ENCODE measurements around the gene CFAP65.

The CFAP65 gene

DNA sequence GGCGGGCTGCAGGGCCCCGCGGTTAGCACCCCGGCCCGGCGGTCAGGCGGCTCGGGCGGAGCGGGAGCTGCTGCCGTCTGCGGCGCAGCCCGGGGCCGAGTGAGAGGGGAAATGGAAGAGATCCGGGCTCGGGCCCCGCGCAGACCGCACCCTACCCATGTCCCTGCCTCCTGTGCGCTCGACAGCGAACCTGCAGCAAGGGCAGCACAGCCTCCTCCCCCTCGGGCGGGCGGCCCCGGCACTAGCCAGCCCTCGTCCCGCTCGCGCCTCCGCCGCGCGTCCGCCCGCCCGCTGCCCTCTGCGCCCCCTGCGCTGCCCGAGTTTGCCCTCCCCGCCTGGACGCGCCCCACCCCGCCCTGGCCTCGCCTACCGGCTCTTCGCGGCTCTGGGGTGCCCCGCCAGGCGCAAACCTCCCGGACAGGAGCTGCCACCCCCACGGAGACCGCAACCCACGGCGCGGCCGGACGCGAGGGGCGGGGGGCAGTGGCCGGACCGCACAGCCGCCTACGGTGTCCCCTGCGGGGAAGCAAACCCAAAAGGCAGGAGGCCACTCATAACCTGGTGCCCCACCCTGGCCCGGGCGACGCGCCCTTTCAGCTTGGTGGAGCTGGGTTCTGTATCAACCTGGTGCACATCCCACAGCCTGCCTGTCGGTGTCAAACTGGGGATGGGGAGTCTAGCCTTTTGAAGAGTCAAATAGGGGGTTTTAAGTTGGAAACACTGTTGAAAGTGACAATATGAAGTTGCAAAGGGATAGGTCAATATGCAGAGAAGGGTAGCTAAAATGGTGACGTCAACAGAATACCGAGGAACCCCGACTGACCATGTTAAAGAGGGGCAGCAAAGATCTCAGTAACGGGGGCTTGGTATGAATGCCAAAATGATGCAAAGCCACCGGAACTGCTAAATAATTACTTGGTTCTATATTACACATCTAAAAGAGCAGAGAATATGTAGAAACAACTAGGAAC, 19.8 kb upstream of the CFAP65 start, which contains the start of gene IHH:
Gene IHH (minus strand): TSS at position 101 of the 971 bp plus-strand sequence. CDS start 454 bp downstream, outside the sequence.
- no peak for DNase-seq

DNA sequence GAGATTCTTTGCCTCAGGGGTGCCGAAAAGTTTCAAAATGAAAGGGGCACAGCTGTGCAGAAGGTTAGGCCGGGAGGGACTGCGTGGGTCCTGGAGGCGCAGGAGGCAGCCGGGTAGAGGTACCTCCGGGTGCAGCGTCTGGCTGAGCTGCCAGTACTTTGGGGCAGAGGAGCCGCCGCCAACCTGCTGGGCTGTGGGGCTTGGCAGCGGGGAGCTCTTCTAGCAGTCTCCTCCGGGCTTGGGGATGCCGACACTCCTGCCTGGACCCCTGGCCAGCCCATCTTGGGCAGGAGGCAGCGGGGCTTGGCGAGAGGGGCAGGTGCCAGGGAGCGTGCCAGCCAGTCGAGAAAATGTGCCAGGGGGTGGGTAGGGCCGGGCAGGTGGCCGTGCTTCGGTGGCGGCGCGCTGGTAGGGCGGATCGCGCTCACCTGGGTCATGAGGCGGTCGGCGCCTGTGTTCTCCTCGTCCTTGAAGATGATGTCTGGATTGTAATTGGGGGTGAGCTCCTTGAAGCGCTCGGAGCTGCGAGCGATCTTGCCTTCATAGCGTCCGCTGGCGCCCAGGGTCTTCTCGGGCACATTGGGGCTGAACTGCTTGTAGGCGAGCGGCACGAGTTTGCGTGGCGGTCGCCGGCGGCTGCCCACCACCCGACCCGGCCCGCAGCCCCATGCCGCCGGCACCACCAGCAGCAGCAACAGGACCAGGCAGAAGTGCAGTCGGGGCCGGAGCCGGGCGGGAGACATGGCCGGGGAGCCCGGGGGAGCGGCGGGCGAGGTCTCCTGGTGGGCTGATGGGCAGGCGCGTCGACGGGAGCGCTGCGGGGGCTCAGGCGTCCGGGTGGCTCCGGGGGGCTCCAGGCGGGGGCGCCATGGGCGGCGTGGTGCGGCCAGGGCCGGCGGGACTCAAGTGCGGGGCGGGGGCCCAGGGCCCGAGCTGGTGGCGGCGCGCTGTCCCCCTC, 18.7 kb upstream of the CFAP65 start:
- DNase-seq, result no peak

DNA sequence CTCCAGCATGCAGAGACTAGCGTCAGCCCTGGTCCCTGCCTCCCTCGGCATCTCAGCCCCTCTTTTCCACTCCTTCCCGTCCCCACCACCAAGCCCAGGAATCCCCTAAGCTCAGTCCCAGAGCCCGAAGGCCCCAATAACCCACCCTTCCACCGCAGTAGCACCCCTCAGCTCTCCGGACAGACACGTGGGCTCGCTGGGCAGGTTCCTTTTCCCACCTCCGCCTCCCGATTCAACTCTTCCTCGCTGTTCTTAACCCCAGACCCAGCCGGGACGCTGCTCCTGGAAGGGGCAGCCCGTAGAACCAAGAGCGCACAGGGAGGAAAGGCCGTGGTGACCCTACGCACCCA, 18.0 kb upstream of the CFAP65 start:
- DNase-seq, result no peak

DNA sequence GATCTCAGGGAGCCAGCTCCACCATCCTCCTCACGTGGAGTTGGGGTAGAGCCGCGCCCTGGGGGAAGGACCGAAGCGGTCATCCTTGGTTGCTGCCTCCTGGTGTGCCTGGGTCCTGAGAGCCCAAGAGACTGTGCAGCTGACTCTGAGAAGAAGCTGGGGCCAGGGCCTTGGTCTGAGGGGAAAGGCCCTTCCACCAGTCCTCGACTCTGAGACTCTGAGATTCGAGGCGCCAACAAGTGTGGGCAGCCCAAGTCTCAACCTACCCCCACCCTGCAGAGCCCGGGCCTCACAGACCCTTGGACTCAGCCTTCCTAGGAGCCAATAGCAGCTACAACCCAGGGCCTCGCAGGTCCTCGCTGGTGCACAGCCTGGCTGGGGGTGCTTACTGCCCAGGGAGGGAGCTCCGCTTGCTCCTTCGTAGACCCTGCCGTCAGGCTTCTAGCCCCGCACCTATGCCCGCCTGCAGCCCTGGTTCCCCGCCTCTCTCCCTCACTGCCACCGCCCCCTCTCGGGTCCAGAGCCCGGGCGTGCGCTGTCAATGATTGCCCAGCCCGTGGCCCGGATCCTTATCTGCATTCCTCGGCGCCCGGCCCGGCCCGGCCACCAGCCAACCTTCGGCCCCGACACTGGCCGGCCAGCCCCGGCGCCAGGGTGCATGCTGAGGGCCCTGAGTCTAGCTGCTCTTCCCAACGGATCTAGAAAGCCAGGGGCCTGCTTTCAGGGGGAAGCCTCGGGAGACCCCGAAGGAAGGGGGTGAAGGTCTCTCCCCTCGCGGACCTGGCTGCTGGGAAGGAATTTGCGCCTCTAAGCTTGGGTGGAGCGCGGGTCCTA, 17.4 kb upstream of the CFAP65 start:
- DNase-seq, result no peak

DNA sequence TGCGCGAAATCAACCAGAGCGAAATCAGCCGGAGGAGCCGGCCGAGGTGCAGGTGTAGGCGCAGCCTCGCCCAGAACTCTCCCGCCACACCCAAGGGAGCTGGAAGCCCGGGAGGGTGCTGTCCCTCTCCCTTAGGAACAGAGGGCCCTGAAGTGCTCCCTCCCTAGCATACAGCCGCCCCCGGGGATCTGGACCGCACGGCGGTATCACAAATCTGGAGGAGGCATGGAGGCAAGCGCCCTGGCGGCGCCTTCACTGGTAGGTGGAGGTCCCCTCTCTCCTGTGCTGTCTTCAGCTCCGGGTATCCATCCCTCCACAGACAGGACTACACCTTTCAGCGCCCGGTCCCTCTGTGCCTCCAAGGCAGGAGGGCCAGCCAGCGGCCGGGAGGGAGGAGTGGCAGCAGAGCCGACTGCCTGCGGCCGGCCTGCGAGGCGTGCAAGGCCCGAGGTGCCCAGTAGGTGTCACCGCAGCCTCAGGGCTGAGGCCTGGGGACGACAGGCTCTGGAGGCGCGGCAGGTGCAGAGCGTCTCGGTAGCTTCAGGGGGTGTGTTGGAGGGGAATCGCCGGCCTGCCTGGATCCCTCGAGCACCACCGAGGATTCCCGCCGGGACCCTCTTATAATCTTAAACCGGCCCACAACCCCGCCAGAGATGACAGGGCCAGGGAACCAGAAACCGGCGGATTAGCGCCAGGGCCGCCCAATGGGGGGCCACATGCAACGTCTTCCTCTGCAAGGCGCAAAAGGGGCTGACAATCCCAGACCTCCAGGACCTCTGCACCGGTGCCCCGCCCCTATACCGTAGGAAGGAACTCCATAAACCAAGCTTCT, 16.6 kb upstream of the CFAP65 start:
- DNase-seq, result peak in 1 of 2 experiments; percentile 36

DNA sequence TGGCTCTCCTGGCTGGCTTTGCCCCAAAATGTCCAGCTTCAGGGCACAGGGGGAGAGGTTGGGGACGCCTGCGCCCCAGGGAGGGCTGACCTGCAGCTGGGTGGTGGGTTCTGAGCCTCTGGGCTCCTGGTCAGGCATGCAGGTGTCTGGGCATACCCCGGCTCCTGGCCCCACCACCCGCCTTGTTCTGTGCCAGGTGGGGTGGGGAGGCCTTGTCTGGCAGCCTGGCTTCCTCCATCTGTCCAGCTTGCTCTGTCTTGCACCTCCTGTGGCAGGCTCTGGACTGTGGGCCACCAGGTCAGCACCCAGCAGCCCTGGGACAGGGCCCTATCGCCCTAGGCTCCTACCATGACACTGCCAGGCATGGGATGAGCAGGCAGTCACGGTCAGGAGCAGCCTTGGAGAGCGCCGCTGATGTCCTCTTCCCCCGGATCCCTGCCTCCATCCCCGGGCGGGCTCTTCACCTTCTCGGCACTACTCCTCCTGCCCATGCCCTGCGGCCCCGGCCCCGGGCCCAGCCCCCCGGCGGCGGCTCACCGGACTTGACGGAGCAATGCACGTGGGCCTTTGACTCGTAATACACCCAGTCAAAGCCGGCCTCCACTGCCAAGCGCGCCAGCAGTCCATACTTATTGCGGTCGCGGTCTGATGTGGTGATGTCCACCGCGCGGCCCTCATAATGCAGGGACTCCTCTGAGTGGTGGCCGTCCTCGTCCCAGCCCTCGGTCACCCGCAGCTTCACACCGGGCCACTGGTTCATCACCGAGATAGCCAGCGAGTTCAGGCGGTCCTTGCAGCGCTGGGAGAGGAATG, 15.8 kb upstream of the CFAP65 start:
- no peak for DNase-seq

DNA sequence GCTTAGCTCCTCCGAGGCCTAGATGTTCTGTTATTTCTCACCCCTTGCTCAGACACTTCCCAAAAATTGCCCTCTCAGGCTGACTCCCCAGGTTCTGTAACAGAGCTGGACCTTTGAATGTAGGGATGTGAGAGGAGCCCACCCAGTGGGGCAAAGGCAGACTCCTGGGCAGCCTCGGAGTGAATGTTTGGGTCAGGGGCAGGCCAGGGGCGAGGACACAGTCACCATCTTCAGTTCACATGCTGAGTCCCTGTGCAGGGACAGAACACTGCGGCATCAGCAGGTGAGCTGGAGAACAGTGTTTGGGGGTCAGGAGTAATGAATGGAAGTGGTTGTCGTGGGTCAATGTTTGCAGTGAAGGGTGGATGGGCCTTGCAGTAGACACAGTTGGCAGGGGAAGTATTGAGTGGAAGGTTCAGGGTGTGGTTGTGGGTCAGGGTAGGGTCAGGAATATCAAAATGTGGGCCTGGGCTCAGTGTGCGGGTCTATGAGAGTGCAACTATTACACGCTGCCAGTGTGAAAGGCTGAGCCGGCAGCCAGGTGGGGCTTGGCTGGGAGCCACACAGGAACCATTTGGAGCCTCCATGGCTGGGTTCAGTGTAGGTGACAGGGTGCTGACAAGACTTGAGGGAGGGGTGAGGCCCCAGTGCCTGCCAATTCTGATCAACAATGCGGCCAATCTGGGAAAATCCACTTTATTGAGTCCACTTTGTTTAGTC, 15.0 kb upstream of the CFAP65 start:
- DNase-seq, result no peak

DNA sequence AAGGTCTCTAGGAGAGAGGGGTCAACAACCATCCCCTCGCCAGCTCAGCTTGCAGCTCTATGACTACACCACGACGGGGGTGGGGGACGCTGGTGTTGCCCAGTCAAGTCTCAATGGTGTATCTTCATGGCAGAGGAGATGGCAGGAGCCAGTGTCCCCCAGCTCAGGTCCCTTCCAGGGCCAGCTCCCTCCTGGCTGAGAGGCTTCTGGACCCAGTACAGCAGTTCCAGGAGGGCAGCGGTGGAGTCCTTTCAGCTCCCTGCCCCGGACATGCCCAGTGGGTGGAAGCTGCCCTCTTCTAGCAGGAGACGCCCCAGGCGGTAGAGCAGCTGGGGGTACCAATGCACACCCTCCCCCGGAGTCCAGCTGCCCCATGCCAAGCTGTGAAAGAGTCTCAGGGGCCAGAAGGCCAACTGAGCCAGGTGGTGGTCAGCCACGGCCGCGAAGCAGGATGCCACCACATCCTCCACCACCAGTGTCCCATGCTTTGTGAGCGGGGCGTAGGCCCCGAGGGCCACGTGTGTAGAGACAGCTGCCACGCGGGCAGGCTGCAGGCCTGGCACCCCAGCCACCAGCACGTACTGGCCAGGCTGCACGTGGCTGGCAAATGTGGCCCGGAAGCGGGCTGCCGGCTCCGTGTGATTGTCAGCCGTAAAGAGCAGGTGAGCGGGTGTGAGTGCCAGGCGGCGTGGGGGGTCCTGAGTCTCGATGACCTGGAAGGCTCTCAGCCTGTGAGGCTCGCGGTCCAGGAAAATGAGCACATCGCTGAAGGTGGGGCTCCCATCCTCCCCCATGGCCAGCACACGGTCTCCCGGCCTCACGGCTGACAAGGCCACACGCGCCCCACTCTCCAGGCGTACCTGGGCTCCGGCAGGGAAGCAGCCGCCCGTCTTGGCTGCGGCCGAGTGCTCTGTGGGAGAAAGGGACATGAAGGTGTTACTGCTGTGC, 13.9 kb upstream of the CFAP65 start:
- DNase-seq, result no peak

DNA sequence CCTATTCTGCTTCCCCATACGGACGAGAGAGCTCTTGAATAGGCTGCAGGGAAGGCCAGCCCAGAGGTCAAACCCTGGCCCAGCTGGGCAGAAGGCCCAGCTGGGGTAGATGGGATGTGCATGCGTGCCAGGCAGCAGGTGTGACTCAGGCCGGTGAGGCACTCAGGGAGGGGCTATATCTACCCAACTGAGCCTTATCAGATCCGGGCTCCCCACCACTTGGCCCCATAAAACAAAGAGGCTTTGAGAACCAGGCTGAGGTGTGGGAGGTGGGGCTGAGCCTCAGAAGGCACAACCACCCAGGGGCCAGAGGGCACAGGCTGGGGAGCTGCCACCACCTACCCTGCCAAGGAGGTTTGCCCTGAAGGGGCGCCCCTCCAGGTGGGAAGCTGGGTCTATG, 8.0 kb upstream of the CFAP65 start:
- no peak for DNase-seq

DNA sequence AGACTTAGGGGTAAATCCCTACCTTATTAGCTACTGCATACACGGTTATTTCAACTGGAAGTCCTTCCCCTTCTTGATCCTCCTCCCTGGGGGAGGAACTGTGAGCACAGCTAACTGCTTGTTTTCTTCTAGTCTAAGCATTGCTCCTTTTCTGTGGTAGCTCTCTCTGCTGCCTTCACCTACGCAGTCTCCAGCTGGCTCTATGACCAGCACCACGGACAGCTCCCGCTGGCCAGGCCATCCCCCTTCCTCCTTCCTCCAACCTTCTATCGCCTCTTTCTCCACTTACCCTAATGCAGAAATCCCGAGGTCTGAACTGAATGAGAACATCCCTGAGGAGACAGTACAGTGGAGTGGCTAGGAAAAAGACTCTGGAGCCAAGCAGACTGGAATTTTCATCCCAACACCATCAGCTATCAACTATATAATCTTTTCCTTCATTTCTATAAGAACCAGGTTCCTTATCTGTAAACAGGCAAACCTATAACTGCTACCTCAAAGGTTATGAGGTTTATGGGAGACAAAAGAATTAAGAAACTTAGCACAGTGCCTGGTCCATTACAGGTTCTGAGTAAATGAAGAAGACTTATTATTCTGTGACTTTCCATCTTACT, 4.7 kb upstream of the CFAP65 start:
- DNase-seq, result no peak

DNA sequence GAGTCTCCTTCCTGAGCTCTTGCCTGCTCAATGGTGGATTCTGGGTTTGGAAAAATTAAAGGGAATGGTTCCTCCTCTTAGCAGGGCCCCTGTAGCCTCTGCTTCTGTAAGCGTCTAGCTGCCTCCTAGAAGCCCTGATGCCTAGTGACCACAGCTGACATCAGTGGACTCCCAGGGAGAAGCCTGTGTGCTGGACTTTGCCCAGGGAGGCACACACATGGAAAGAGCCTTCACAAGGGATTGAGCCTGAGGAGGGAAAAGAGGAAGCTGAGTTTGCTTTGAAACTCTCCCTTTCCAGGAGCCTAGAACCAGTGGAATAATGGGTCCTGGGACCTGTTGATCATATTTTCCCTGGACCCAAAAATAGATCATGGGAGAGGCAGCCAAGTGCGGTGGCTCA, 1.4 kb upstream of the CFAP65 start:
- DNase-seq, result no peak

DNA sequence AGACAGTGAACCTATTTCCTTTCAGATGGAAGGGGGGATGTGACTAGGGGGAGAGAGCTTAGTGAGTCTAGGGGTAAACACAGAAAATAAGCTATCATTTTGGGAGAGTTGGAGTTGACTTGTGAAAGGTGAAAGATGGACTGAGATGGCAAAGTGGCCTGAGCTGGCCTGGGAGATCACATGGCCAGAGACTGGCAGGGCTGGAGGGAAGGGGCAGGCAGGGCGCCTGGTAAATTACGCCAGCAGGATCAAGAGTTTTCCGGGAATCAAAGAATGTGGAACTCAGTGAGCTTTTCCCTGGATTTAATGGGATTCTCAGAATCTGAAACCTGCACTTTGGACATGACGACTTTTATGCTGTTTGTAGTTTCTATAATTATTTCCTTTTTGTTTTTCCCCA, 841 bp upstream of the CFAP65 start:
- DNase-seq, result no peak

DNA sequence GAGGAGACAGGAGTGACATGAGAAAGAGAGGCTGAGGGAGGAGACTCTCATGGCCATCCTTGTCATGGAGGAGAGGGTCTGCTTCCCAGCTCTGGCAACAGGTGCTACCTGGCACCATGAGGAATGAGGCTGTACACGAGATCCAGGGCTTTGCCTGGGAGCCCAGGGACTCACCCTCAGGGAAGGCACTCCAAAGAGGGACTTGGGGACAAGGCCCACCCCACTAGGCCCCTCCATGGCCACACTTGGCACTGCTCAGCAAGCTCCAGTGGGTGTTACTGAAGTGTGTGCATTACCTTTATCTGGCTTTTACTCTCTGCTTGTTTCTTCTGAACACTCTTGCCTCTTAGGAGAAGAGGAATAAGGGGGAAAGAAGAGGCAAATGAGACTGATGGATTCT, 2.7 kb downstream of the CFAP65 start:
- no peak for DNase-seq

DNA sequence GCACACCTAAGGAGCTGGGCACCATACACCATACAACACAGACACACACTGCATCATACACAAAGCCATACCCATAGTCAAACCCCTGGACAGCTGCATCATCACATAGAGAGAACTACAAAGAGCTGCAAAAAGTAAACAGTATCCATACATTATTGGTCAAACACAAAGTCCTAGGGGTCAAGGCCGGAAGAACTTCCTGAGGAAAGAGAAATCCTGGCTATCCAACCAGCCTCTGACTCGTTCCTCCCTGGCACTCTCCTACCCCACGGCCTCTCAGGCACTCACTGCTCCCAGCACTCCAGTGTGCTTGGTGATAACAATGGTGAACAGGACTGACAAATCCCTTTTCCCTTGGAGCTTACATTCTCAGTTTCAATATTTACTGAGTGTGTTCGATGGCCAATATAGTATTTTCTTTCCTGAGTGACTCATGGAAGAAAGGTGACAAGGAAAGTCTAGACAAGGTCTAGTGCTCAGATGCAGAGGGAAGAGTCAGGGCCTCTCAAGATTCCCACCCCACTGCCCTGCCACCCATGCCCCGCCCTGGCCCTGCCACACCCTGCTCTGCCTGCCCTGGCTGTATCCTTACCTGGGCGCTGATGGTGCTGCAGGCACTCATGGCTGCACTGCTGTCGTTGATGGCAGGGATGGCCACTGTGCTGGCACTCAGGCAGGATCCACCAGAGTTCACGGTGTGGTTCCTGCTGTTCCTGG, 3.4 kb downstream of the CFAP65 start:
- DNase-seq, result no peak

DNA sequence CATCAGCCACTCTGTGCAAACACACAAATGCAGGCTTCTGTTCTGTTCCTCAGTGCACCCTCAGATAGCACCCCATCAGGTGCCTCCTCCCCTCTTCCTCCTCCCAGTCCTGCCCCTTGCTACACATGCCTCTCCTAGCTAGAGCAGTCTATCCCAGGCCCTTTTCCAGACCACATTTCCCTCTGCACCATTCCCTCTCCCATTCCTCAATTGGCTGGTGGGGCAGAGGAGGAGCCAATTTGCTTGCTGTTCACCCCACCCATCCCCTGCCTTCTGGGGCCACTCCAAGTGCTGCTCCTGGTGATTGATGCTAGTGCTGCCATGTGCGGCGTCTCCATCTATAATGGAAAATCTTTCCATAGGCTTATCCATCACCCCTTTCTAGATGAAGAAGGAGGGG, 5.4 kb downstream of the CFAP65 start:
- no peak for DNase-seq

DNA sequence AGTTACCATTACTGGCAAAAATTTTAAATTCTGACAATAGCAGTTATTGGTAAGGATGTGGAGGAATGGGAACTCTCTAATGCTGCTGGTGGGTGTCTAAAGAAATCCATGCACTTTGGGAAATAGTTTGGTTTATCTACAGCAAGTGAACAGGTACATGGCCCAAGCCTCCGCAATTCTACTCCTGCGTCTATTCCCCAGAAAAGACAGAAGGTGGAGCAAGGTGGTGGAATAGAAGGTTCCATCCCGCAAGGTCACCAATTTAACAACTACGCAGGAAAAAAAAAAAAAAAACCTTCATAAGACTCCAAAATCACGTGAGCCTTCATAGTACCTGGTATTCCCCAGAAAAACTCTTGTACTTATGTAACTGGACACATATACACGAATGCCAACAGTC, 6.5 kb downstream of the CFAP65 start:
- DNase-seq, result no peak

DNA sequence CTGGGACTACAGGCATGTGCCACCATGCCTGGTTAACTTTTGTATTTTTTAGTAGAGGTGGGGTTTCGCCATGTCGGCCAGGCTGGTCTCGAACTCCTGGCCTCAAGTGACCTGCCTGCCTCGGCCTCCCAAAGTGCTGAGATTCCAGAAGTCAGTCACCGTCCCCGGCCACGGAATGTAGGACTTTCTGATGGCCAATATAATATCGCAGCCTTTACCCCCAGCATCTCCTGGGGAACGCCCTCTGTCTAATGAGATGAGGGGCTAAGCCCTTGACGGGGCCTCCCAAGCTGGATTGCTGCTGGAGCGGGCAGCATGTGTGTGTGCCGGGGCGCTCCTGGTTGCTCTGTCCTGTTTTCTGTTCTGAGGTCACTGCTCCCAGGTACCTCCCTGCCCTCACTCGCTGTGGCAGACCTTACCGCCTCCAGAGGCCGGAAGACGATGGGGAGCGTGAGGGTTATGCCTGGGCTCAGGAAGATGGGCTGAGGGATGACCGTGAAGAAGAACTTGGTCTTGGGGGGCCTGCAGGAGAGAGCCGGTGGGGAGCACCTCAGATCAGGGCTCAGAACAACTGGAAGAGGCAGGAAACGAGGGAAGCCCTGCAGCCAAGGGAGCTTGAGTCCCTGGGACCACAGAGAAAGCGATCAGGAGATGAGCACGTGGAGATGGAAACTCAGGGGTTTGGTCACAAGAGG, 9.1 kb downstream of the CFAP65 start:
- no peak for DNase-seq

Data from NCI-H187 (cell line).